Left ventricle myocardium inferior (tissue), 1 donor: ENCODE data around the gene TOX2. TPM values are rescaled to one million over a fixed set of nuclear protein-coding genes. Genes with fewer than 3 reads are reported as not detected.
A peak's percentile ranks its signal among the peaks of the same experiment; 100 is the strongest.

Source experiments
- DNase-seq: peaks from one replicate; pipeline ENCODE4 v3.0.0-alpha.2; 2020
- H3K27ac ChIP-seq: fragments of 200-600 bp; replicated peaks from 2 replicates; pipeline ENCODE4 v1.8.0; 2021
- H3K27me3 ChIP-seq: fragments of 200-600 bp; 2 replicates; pipeline ENCODE4 v1.8.0; 2021; ENCODE audit warnings: low read depth
- H3K36me3 ChIP-seq: fragments of 200-600 bp; 2 replicates; pipeline ENCODE4 v1.8.0; 2021
- H3K4me1 ChIP-seq: fragments of 200-600 bp; 2 replicates; pipeline ENCODE4 v1.8.0; 2021
- H3K4me3 ChIP-seq: fragments of 200-600 bp; 2 replicates; pipeline ENCODE4 v1.8.0; 2021; ENCODE audit warnings: mild to moderate bottlenecking, moderate library complexity
- H3K9me3 ChIP-seq: fragments of 200-600 bp; replicated peaks from 2 replicates; pipeline ENCODE4 v1.8.0; 2021
- CTCF ChIP-seq: fragments of 200-600 bp; IDR thresholded peaks from 2 replicates; pipeline ENCODE4 v1.8.0; 2021; ENCODE audit warnings: antibody characterized with exemption, mild to moderate bottlenecking, borderline replicate concordance
- intact Hi-C: fragments of 100-400 bp; cut with micrococcal nuclease; formaldehyde crosslinking; loops from one replicate; pipeline ENCODE4 v1.11.0; 2022
- total RNA-seq: library from RNA; stranded (reverse); fragmentation: NEBNext Ultra II Directional; extraction: Animal tissue kit (Norgen Biotek cat#: 25700); gene quantifications from one replicate; pipeline ENCODE4 v1.2.1, GENCODE V29; 2021
- donor health status: DM: no; HTN: yes; CAD: no; lungs with severe emphysema.

TOX2 gene
- total RNA-seq, 1 donor from 2014 or later: 0.30 TPM

GRCh38 chr20:44092551-44093248 lies 178.0 kb downstream of the TOX2 start:
- no peak overlapping the region for H3K27ac ChIP-seq
- TF ChIP-seq CTCF: peak; percentile 53
- H3K27me3 ChIP-seq: peaks cover 30% of the 10 kb centered on the region
- H3K9me3 ChIP-seq: no peaks in the 10 kb centered on the region
- no peaks in the 10 kb centered on the region for H3K4me1 ChIP-seq
- no peak overlapping the region for H3K4me3 ChIP-seq
- intact Hi-C loops: no loop called here
- no peak for DNase-seq
- no peaks in the 10 kb centered on the region for H3K36me3 ChIP-seq

GRCh38 chr20:44093249-44093582 lies 178.6 kb downstream of the TOX2 start:
- Histone ChIP-seq H3K27me3 (peaks cover 27% of the 10 kb centered on the region), H3K36me3 (no peaks in the 10 kb centered on the region), H3K4me1 (no peaks in the 10 kb centered on the region), H3K4me3 (no peak overlapping the region), H3K27ac (no peak overlapping the region), H3K9me3 (no peaks in the 10 kb centered on the region)
- intact Hi-C loops: no loop called here
- no peak for DNase-seq
- no peak for TF ChIP-seq CTCF

GRCh38 chr20:44095831-44096230 lies 181.2 kb downstream of the TOX2 start:
- Histone ChIP-seq H3K27me3 (peaks cover 27% of the 10 kb centered on the region), H3K9me3 (no peaks in the 10 kb centered on the region), H3K4me1 (no peaks in the 10 kb centered on the region), H3K4me3 (no peak overlapping the region), H3K36me3 (no peaks in the 10 kb centered on the region), H3K27ac (no peak overlapping the region)
- TF ChIP-seq CTCF: no peak
- intact Hi-C loops: no loop called here
- no peak for DNase-seq

- Histone ChIP-seq H3K4me3 (no peak overlapping the region), H3K27me3 (peaks cover 27% of the 10 kb centered on the region), H3K9me3 (peaks cover 9% of the 10 kb centered on the region), H3K4me1 (no peaks in the 10 kb centered on the region), H3K27ac (no peak overlapping the region), H3K36me3 (no peaks in the 10 kb centered on the region)
- no peak for DNase-seq
- no peak for TF ChIP-seq CTCF
- intact Hi-C loops: no loop called here
Observed at GRCh38 chr20:44097521-44098255, 183.0 kb downstream of the TOX2 start.

- Histone ChIP-seq H3K27me3 (peaks cover 26% of the 10 kb centered on the region), H3K27ac (no peak overlapping the region), H3K4me3 (no peak overlapping the region), H3K9me3 (peaks cover 14% of the 10 kb centered on the region), H3K4me1 (no peaks in the 10 kb centered on the region), H3K36me3 (no peaks in the 10 kb centered on the region)
- no peak for DNase-seq
- TF ChIP-seq CTCF: no peak
- intact Hi-C loops: no loop called here
Observed at GRCh38 chr20:44098256-44098630, 183.6 kb downstream of the TOX2 start.
